Adrenal gland (tissue), 12 donors: ENCODE data around the gene GPC5. TPM values are rescaled to one million over a fixed set of nuclear protein-coding genes. Genes with fewer than 3 reads are reported as not detected.

ENCODE experiments used
- DNase-seq, 7 donors: peaks; one replicate each; pipeline ENCODE4 v3.0.0-alpha.2; 2019 to 2020
- H3K27ac ChIP-seq, 5 donors: fragments of 200-600 bp; sonication (generic) in 4 of 5; 1 replicate in 3 of 5; 2 replicates in 2 of 5; pipeline versions ENCODE4 v1.5.1 to v1.8.0; 2016 to 2020; ENCODE audit warnings: mild to moderate bottlenecking in 1 of 5
- H3K27me3 ChIP-seq: fragments of 200-600 bp; 2 replicates; pipeline ENCODE4 v1.8.0; 2021
- H3K36me3 ChIP-seq, 2 donors: fragments of 200-600 bp; replicated peaks in 1 of 2; 1 replicate in 1 of 2; 2 replicates in 1 of 2; pipeline versions ENCODE4 v1.5.1 to v1.8.0; 2018 to 2022
- H3K4me1 ChIP-seq, 2 donors: fragments of 200-600 bp; replicated peaks in 1 of 2; 1 replicate in 1 of 2; 2 replicates in 1 of 2; pipeline versions ENCODE4 v1.5.1 to v1.8.0; 2018 to 2021
- H3K4me3 ChIP-seq, 4 donors: fragments of 200-600 bp; sonication (generic) in 3 of 4; one replicate each; pipeline ENCODE4 v1.5.1; 2016 to 2018
- H3K9me3 ChIP-seq, 3 donors: fragments of 200-600 bp; sonication (generic) in 1 of 3; replicated peaks in 1 of 3; 1 replicate in 2 of 3; 2 replicates in 1 of 3; pipeline versions ENCODE4 v1.5.1 to v1.8.0; 2016 to 2021
- POLR2A ChIP-seq, 2 donors: fragments of 450-650 bp; IDR thresholded peaks; one replicate each; pipeline ENCODE4 v1.6.1; 2017; ENCODE audit warnings: antibody characterized with exemption in 2 of 2, mild to moderate bottlenecking in 2 of 2, moderate library complexity in 1 of 2
- WGBS, 4 donors: extraction: QIAGEN DNeasy Blood & Tissue Kit in 2 of 4; methylation state at CpG; one replicate each; pipeline versions ENCODE4 v1.1.5 to v1.1.7; 2013 to 2017; 5-methylcytosine and 5-hydroxymethylcytosine counted together
- intact Hi-C, 2 donors: fragments of 100-400 bp; cut with DNase I; formaldehyde crosslinking; loops; one replicate each; pipeline versions ENCODE4 v1.14.1 to v1.15.0; 2022 to 2023
- polyA plus RNA-seq, 3 donors: library from polyadenylated mRNA; stranded (reverse); fragments of 200-250 nt in 2 of 3; fragments of 350-450 nt in 1 of 3; fragmentation: Illumina TruSeq in 1 of 3; extraction: RNeasy Lipid Tissue Mini Kit (QIAGEN cat#74804) in 1 of 3; gene quantifications; one replicate each; pipeline ENCODE4 v1.2.3, GENCODE V29; 2013 to 2014
- total RNA-seq, 9 donors: library from RNA; depleted of rRNA in 4 of 9; stranded (reverse); fragments of >200 nt in 4 of 9; fragments of 120-200 nt in 1 of 9; fragmentation: NEBNext Ultra II Directional in 1 of 9; extraction: Animal tissue kit (Norgen Biotek cat#: 25700) in 1 of 9; gene quantifications; one replicate each; pipeline versions ENCODE4 v1.1.0 to v1.2.4, GENCODE V29; 2013 to 2023
- TF ChIP-seq, protein P1 (sequence below), 6 experiments: fragments of 450-650 bp in 4 of 6; fragments of 200-600 bp in 2 of 6; sonication (generic) in 1 of 6; IDR thresholded peaks; 1 replicate in 5 of 6; 2 replicates in 1 of 6; pipeline versions ENCODE4 v1.5.1 to v1.8.0; 2016 to 2021; ENCODE audit warnings: antibody characterized with exemption in 6 of 6, mild to moderate bottlenecking in 2 of 6, moderate library complexity in 1 of 6
- donor health status: healthy with polysubstance abuse.
- donor health status: Bipolar disorder and iron deficiency.
- donor health status: DM: yes; HTN: yes; CAD: no.
- donor health status: DM: no; HTN: no; CAD: no.
- donor health status: DM: no; HTN: no; CAD: no.
- donor health status: DM: yes; HTN: yes; CAD: no.

GPC5 gene
- total and polyA plus RNA-seq, 12 donors = 0.24 to 7.7 (median 2.1) TPM; not detected in 4

DNA sequence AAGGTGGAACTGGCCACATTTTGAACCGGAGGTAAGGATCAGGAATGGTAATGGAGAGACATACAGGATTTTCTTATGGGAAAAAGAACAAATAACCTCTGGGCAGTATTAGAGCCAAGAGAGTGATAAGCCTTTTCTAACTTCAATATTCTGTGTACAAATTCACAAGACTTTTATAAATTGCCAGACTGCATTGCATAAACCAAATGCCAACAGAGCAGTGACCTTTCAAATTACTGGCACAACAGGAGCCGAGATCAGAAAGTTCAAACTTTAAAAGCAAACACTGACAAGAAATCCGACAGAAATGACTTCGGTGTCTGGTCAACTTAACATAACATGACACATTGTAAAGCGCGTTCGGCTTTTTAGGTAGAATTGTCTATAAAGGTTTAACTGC is 737.1 kb downstream of the GPC5 start:
- TF ChIP-seq, protein P1, sequence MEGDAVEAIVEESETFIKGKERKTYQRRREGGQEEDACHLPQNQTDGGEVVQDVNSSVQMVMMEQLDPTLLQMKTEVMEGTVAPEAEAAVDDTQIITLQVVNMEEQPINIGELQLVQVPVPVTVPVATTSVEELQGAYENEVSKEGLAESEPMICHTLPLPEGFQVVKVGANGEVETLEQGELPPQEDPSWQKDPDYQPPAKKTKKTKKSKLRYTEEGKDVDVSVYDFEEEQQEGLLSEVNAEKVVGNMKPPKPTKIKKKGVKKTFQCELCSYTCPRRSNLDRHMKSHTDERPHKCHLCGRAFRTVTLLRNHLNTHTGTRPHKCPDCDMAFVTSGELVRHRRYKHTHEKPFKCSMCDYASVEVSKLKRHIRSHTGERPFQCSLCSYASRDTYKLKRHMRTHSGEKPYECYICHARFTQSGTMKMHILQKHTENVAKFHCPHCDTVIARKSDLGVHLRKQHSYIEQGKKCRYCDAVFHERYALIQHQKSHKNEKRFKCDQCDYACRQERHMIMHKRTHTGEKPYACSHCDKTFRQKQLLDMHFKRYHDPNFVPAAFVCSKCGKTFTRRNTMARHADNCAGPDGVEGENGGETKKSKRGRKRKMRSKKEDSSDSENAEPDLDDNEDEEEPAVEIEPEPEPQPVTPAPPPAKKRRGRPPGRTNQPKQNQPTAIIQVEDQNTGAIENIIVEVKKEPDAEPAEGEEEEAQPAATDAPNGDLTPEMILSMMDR (IDR thresholded peaks at IDR 0.05) = no peak
- TF ChIP-seq POLR2A (IDR thresholded peaks at IDR 0.05) = no peak

DNA sequence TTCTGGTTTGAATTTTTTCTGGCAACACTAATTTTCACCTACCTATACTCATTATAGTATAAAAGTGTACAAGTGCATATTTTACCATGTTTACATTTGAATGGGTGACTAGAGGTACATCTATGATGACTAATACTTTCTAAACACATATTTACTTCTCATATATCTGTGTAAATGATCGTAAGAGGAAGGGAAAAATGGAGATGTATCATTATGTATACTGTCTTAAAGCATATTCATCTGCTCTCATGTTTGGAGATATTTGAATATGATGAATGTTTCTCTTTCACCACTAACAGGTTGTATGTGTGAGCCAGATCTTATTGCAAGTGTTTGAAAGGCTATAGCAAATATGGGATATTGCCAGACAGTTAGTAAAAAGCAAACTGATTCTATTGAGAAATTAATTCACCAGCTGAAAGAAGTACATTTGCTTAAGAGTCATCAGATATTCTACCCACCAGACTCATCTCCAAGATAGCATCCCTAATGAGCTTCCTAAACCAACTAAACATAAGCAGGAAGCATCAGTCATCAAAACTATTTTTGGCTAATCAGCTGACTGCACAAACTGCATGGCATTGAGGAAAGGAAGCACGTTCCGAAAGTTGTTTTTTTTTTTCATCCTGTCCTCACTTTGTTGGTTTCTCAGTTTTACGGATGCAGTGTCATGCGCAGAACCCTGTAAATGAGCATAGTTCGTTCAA is 738.2 kb downstream of the GPC5 start:
- no peaks in the 10 kb centered on the region for H3K9me3 ChIP-seq
- H3K4me3 ChIP-seq = no peak overlapping the region
- no peaks in the 10 kb centered on the region for H3K36me3 ChIP-seq
- DNase-seq = no peak
- intact Hi-C loops = no loop called here
- WGBS, 4 donors = 47 to 57% (median 49%) methylated on average over 6 of the region's 6 CpGs
- H3K4me1 ChIP-seq = no peaks in the 10 kb centered on the region
- H3K27ac ChIP-seq = no peak overlapping the region
- no peaks in the 10 kb centered on the region for H3K27me3 ChIP-seq
- TF ChIP-seq POLR2A (IDR thresholded peaks at IDR 0.05) = no peak

More for the DNA sequence above, 737.1 kb downstream of the GPC5 start:
- Histone ChIP-seq H3K36me3 (no peaks in the 10 kb centered on the region), H3K27ac (no peak overlapping the region), H3K27me3 (no peaks in the 10 kb centered on the region), H3K9me3 (no peaks in the 10 kb centered on the region), H3K4me1 (no peaks in the 10 kb centered on the region), H3K4me3 (no peak overlapping the region)
- no peak for DNase-seq
- intact Hi-C loops = no loop called here
- 69 to 74% (median 73%) methylated on average over 7 of the region's 7 CpGs for WGBS, 4 donors

DNA sequence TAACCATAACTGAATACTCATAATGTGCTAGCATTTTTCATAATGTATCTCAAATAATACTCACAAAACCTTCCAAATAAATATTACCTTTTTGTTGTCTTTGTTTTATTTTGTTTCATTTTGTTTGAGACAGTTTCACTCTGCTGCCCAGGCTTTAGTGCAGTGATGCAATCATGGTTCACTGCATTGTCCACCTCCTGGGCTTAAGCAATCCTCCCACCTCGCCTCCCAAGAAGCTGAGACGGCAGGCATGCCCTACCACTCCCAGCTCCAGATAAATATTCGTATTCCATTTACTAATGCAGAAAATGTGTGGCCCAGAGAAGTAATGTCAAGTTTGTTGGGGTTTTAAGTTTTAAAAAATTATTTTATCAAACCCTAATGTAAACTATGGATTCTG is 739.1 kb downstream of the GPC5 start:
- intact Hi-C loops = no loop called here
- no peak overlapping the region for H3K4me3 ChIP-seq
- H3K27ac ChIP-seq = no peak overlapping the region
- no peaks in the 10 kb centered on the region for H3K27me3 ChIP-seq
- TF ChIP-seq, protein P1 (IDR thresholded peaks at IDR 0.05) = no peak
- TF ChIP-seq POLR2A (IDR thresholded peaks at IDR 0.05) = no peak
- H3K4me1 ChIP-seq = no peaks in the 10 kb centered on the region
- no peaks in the 10 kb centered on the region for H3K36me3 ChIP-seq
- H3K9me3 ChIP-seq = no peaks in the 10 kb centered on the region
- no peak for DNase-seq
- 56 to 78% (median 74%) methylated on average over 3 of the region's 3 CpGs for WGBS, 4 donors

DNA sequence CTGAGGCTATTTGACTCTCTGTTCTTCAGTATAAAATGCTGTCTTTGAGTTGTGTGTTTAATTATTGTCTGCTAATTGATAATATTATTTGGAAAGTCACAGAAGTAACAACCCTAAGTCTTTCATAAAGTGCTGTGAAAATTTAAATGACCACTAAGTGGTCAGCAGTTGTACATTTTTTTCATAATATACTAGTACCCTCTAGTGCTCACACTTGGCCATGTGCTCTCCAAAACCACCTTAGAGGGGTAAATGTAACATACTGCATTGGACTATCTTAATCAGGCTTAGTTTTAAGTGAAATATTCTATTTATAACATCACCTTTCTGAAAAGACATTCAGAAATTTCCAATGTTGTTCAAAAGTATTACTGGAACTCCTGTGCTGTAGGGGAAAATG is 745.3 kb downstream of the GPC5 start:
- TF ChIP-seq POLR2A (IDR thresholded peaks at IDR 0.05) = no peak
- TF ChIP-seq, protein P1 (IDR thresholded peaks at IDR 0.05) = no peak
- Histone ChIP-seq H3K4me3 (no peak overlapping the region), H3K9me3 (no peaks in the 10 kb centered on the region), H3K27me3 (no peaks in the 10 kb centered on the region), H3K4me1 (no peaks in the 10 kb centered on the region), H3K36me3 (no peaks in the 10 kb centered on the region), H3K27ac (no peak overlapping the region)
- intact Hi-C loops = no loop called here
- no peak for DNase-seq

DNA sequence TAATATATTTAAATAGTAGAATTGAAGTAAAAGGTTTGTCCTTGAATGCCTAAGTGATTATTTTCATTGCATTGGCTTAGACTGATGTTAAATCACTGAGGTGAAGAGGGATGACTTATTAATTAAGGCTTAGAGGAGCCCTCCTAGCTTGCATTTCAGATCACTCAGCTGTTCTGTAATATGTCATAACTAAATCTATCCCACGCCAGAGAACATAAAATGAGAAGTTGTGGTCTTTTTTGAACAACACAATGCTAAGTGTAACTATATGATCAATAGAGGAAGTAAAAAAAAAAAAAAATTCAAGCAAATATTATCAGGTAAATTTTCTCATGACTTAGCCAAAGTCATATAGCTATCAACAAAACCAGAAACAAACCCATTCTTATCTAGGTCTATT is 752.2 kb downstream of the GPC5 start:
- Histone ChIP-seq H3K4me3 (no peak overlapping the region), H3K4me1 (no peaks in the 10 kb centered on the region), H3K27ac (no peak overlapping the region), H3K27me3 (no peaks in the 10 kb centered on the region), H3K36me3 (no peaks in the 10 kb centered on the region), H3K9me3 (no peaks in the 10 kb centered on the region)
- 54 to 75% (median 63%) methylated on average over 1 of the region's 1 CpG for WGBS, 4 donors
- intact Hi-C loops = no loop called here
- no peak for TF ChIP-seq POLR2A (IDR thresholded peaks at IDR 0.05)
- TF ChIP-seq, protein P1 (IDR thresholded peaks at IDR 0.05) = no peak
- DNase-seq = no peak
